IPS-11a (cell line): ENCODE results near the gene RNF39.

ENCODE experiments used
- H3K4me3 ChIP-seq: one replicate; pipeline ENCODE4 v1.5.1; 2013; ENCODE audit warnings: low read depth, low read length, control low read depth

The RNF39 gene

DNA sequence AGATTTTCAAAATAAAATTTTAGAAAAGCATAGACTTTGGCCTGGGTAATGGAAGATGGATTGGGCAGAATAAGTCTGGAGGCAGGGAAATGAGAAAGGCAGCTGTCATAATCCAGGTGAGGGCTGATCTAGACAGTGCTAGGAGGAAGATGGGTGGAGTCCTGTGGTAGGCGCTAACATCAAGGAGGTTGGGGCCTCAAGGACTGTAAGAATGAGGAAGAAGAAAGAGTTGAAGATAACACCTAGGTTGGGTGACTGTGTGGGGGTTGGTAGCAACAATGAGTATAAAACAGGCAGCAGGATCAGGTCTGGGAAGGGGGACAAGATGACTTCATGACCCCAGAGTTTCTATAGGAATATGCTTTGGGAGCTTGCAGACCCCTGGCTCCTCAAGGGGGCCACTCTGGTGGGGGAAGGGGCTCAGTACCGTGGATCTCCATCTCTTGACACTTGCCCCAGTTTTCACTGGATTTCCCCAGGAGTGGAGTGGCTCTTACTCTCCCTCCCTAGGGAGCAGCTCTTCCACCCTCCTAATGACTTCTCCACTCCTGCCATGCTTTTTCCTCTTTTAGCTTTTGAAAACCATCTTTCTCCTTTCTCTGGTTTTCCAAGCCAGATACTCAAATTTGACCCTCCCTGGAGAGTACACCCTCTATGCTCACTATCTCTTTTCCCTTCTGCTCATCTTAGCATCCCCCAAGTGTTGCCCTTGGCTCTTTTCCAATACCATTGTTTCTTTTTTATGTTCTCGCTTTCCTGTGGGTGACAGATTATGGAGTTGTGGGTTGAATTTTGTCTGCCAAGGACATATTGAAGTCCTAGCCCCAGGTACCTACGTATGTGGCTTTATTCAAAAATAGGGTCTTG lies 22.6 kb upstream of the RNF39 start:
- H3K4me3 ChIP-seq: no peak overlapping the region

- H3K4me3 ChIP-seq: no peak overlapping the region
Measured at GRCh38 chr6:30096829-30097228, 21.3 kb upstream of the RNF39 start.

- H3K4me3 ChIP-seq: no peak overlapping the region
Measured at GRCh38 chr6:30093951-30094661, 18.5 kb upstream of the RNF39 start.

- H3K4me3 ChIP-seq: no peak overlapping the region
Measured at GRCh38 chr6:30092852-30093543, 17.4 kb upstream of the RNF39 start.

DNA sequence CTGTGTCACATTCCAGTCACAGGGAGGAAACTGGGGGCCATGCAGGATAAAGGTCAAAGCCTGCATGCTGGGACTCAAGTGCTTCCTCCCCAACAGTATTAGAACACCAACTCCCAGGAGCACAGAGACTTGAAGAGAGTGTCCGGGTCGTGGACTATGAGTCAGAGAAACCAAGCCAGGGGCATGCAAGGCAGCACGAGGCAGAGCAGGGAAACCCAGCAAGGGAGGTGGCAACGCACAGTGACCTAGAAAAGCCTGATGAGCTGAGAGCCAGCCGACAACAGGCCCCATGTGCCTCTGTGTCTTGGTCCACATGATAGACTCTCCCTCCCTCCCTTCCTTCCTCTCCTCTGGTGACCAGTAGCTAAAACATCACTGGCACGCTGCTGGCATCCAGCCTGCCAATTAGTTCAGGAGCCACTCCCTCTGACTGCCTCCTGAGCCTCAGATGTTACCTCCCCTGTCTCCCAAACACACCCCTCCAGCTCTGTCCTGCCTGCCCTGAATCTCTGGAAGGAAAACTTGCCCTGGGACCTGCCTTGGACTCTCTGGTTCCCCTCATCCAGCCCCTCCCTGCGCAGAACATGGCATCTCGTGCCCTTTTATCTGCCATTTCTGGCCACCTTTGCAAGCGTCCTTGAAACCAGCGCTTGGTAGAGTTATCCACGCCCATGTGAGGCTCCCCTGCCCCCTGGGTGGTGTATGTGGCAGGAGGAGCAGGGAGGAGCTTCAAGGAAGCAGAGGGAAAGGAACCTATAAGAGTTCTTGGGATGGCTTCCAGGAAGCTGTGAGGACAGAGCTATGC lies 16.2 kb upstream of the RNF39 start:
- H3K4me3 ChIP-seq: no peak overlapping the region

DNA sequence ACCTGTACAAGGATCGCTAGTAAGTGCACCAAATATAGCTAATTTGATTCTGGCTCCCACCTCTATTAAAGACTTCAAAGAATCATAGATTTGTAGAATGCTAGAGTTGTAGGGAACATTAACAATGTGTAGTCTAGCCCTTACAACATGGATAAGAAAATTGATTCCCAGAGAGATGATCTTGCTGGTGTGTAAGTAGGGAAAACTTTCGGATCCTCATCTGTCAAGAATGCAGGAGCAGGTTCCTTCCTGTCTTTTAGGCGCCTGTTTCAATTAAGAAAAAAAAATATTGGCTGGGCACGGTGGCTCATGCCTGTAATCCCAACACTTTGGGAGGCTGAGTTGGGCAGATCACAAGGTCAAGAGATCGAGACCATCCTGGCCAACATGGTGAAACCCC lies 12.3 kb upstream of the RNF39 start:
- no peak overlapping the region for H3K4me3 ChIP-seq

GRCh38 chr6:30077218-30077617 lies 1.6 kb upstream of the RNF39 start:
- H3K4me3 ChIP-seq: no peak overlapping the region

GRCh38 chr6:30075790-30076732 lies 492 bp upstream of the RNF39 start:
- peak overlapping the region; percentile 52 for H3K4me3 ChIP-seq

DNA sequence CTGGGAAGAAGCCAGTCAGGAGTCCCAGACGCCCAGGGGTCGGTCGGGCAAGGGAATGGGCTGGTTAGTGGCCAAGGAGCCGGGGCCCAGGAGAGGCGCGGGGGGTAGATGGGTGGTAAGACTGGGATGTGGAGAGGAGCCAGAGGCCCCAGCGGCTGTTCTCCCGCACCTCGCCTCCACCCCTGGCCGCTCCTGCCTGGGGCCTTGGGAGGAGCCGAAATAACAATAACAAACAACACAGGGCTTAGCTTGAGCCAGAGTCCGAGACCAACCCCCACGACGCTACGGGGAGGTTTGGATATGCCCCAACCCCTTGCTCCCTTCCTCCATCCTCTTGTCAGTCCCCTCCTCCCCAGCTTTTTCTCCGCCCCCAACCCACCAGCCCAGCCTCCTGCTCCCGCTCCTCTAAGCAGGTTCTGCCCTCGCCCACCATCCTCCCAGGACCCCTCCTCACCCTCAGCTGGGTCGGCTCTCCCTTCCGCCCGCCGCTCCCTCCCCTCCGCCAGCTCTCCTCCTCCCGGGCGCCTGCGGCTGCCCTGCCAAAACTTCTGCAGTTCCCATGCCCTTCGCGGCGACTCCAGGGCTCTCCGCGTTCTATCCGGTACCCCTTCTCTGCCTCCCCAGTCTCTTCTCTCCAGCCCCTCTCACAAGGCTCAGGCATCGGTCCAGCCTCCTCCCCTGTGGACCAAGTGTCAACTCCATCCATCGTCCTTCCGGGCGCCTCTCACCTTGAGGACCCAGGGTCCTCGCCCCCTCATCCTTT lies 1.1 kb downstream of the RNF39 start:
- peak overlapping the region; percentile 52 for H3K4me3 ChIP-seq

GRCh38 chr6:30073489-30074235 lies 1.9 kb downstream of the RNF39 start:
- H3K4me3 ChIP-seq: peak overlapping the region; percentile 52

- no peak overlapping the region for H3K4me3 ChIP-seq
Measured at GRCh38 chr6:30071858-30072257, 3.7 kb downstream of the RNF39 start.

GRCh38 chr6:30071081-30071818 lies 4.3 kb downstream of the RNF39 start:
- peak overlapping the region; percentile 10 for H3K4me3 ChIP-seq

- peak overlapping the region; percentile 87 for H3K4me3 ChIP-seq
Measured at GRCh38 chr6:30067460-30068139, 8.0 kb downstream of the RNF39 start.

GRCh38 chr6:30066577-30067459 lies 8.8 kb downstream of the RNF39 start, which contains the start of gene PPP1R11:
Gene PPP1R11, plus strand, starts transcription at chr6:30067198. Its CDS starts 213 bp downstream, at chr6:30067411.
- peak within 1 kb of the TSS; percentile 87 for H3K4me3 ChIP-seq

GRCh38 chr6:30066082-30066481 lies 9.5 kb downstream of the RNF39 start:
- peak overlapping the region; percentile 52 for H3K4me3 ChIP-seq

DNA sequence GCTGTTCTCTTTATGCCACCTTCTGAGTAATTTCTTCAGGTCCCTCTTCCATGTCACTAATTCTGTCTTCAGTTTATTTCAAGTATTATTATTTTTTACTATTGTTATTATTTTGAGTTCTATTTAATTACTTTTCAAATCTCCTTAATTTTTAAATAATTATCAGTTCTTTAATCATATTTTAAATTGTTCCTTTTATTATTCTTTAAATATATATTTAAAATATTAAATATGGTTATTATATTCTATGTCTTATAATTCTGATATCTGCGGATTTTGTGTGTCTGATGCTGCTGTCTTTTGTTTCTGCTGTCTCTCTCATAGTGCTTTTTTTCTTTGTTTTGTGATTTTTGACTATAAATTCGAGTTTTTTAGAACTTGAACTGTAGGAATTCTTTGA lies 12.3 kb downstream of the RNF39 start:
- no peak overlapping the region for H3K4me3 ChIP-seq
